ENCODE measurements around the gene GRIK3. TPM values are rescaled to one million over a fixed set of nuclear protein-coding genes. Genes with fewer than 3 reads are reported as not detected.

GRIK3 gene
- total RNA-seq, 2 experiments from 2014 or later: not detected

DNA sequence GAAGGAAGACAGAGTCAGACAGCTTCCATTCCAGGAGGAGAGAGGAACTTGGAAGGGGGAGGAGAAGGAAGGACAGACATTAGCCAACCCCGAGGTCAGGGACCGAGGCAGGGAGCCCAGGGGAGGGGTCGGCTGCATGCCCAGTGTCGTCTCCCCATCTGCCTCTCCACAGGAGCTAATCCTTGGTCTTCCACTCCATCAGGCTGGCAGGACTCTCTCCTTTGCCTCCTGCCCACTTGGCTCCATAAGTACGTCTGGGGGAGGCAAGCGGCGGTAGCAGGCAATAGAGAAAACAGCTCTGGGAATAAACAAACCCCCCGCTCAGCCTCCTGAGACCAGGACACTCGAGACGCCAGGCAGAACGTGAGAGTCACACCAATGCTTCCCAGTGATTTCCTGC is 71.3 kb downstream of the GRIK3 start:
- Mint-ChIP-seq H3K4me3 (no peak overlapping the region), H3K9me3 (no peaks in the 10 kb centered on the region), H3K27me3 (peaks cover 5% of the 10 kb centered on the region), H3K27ac (no peak overlapping the region), H3K4me1 (no peaks in the 10 kb centered on the region), H3K36me3 (no peaks in the 10 kb centered on the region)
- DNase-seq: no peak

DNA sequence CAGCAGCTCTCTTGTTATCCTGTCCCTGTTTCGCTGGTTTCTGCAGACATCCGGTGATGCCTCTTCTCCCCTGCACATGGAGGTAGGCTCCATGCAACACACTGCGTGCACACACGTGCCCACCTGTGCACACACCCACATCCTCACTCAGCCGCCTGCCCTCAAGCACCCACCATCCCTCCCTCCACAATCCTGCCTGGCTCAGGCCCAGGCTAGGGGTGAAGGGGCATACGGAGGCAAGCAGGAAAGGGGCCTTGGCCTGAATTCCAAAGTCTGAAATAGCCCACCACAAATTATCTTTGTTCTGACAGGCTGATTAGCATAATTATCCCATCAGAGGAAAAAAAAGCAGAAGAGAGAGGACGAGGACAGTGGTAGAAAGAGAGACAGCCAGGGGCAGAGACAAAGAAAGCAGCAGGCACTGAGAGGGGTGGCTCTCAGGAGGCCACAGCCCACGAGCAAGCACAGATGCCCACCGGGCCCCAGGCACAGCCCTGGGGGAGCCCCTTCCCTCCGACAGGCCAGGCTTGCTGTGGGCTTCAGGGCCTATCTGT is 73.2 kb downstream of the GRIK3 start:
- Mint-ChIP-seq H3K4me3 (no peak overlapping the region), H3K36me3 (no peaks in the 10 kb centered on the region), H3K27ac (no peak overlapping the region), H3K4me1 (no peaks in the 10 kb centered on the region), H3K27me3 (peaks cover 5% of the 10 kb centered on the region), H3K9me3 (no peaks in the 10 kb centered on the region)
- DNase-seq: no peak

DNA sequence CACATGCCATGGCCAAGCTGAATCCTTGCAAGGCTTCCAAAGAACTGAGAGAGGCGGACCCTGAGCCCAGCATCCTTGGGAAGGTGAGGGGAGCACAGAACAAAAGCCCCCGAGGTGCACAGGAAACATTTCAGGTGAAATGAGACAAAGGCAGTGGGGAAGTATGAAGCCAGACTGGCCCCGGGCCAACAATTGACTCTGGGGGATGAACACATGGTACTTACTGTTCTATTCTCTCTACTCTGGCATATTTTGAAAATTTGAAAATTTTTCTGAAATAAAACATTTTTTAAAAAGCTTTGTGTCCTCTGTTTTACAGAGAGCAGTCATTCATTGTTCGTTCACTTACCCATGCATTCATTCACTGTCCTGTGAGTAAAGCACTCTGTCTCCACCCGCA is 77.7 kb downstream of the GRIK3 start:
- peaks cover 14% of the 10 kb centered on the region for H3K27me3 Mint-ChIP-seq

DNA sequence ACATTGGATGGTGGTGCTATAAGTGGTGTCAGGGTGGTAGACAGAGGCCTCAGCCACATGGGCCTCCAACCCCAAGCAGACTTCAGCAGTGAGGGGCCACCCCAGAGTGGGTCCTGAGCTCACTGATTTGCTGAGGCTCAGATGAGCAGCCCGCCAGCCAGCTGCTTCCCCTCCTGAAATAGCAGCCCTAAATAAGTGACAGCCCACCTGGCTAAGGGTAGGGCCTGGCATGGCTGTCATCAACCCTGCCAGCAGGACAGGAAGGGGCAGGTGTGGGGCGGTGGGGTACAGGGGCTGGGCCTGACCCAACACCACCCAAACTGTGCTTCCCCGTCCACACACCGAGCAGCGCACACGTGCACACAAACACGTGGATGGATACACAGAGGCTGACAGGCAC is 79.3 kb downstream of the GRIK3 start:
- H3K36me3 Mint-ChIP-seq: no peaks in the 10 kb centered on the region
- H3K27me3 Mint-ChIP-seq: peaks cover 14% of the 10 kb centered on the region
- H3K27ac Mint-ChIP-seq: no peak overlapping the region
- H3K4me3 Mint-ChIP-seq: no peak overlapping the region
- H3K9me3 Mint-ChIP-seq: no peaks in the 10 kb centered on the region
- no peaks in the 10 kb centered on the region for H3K4me1 Mint-ChIP-seq
- DNase-seq: no peak

More for the DNA sequence above, 77.7 kb downstream of the GRIK3 start:
- DNase-seq: no peak
- Mint-ChIP-seq H3K36me3 (no peaks in the 10 kb centered on the region), H3K4me3 (no peak overlapping the region), H3K4me1 (no peaks in the 10 kb centered on the region), H3K27ac (no peak overlapping the region), H3K9me3 (no peaks in the 10 kb centered on the region)

DNA sequence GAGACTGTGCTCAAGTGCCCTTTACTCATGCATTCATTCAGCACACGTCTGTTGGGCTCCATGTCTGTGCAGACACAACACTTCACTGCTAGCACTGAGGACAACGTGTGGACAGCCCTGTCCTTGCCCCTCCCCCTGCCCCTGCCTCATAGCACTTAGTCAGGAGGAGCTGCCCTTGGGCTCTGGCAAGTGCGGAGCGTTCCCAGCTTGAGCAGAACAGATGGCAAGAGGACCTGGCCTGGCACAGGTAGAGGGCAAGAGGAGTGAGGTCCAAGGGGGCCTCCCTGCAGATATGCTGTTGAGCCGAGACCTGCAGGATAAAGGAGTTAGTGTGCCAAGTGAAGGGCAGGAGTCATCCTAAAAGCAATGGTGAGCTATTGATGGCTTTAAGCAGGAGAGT is 81.3 kb downstream of the GRIK3 start:
- Mint-ChIP-seq H3K27me3 (peaks cover 14% of the 10 kb centered on the region), H3K36me3 (no peaks in the 10 kb centered on the region), H3K4me3 (no peak overlapping the region), H3K9me3 (no peaks in the 10 kb centered on the region), H3K4me1 (no peaks in the 10 kb centered on the region), H3K27ac (no peak overlapping the region)
- no peak for DNase-seq

DNA sequence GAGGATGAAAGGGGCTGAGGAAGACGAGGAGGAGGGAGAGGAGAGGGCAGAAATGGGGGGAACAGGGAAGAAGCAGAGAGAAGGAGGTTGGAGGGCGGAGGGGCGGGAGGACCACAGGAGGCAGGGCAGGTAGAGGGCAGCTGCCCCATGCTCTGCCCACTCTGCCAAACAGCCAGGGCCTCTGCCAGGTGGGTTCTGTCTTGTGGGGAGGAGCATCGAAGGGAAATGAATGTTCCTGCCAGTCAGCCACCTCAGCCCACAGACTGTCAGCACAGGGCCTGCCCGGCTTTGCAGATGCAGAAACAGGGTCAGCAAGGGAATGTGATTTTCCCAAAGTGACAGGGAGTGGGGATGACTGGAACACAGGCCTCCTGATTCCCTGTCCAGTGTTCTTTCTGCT is 82.6 kb downstream of the GRIK3 start:
- Mint-ChIP-seq H3K4me1 (no peaks in the 10 kb centered on the region), H3K27ac (no peak overlapping the region)

DNA sequence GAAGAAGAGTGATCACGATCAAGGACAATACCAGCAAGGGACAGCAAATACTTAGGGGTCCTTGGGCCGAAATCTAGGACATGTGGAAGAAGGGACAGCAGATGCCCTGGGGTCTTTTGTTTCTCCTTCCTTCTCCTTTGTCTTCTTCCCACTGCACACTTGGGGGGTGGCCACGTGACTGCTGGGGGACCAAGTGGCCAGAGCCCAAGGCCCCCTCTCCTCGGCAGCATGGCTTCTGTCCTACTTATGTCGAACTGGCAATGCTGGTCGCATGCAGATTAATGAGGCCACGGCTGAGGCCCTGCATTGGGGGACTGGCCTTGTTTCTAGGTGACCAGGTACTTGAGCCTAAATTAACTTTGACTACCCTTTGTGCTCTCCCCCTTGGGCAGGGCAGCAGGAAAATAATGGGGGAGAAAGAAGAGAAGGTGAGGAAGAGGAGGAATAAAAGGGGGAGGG is 83.0 kb downstream of the GRIK3 start:
- Mint-ChIP-seq H3K36me3 (no peaks in the 10 kb centered on the region), H3K4me1 (no peaks in the 10 kb centered on the region), H3K27me3 (peaks cover 20% of the 10 kb centered on the region), H3K27ac (no peak overlapping the region), H3K4me3 (no peak overlapping the region), H3K9me3 (no peaks in the 10 kb centered on the region)
- no peak for DNase-seq

More for the DNA sequence above, 82.6 kb downstream of the GRIK3 start:
- no peaks in the 10 kb centered on the region for H3K36me3 Mint-ChIP-seq
- DNase-seq: no peak
- H3K9me3 Mint-ChIP-seq: no peaks in the 10 kb centered on the region
- no peak overlapping the region for H3K4me3 Mint-ChIP-seq
- peaks cover 20% of the 10 kb centered on the region for H3K27me3 Mint-ChIP-seq

DNA sequence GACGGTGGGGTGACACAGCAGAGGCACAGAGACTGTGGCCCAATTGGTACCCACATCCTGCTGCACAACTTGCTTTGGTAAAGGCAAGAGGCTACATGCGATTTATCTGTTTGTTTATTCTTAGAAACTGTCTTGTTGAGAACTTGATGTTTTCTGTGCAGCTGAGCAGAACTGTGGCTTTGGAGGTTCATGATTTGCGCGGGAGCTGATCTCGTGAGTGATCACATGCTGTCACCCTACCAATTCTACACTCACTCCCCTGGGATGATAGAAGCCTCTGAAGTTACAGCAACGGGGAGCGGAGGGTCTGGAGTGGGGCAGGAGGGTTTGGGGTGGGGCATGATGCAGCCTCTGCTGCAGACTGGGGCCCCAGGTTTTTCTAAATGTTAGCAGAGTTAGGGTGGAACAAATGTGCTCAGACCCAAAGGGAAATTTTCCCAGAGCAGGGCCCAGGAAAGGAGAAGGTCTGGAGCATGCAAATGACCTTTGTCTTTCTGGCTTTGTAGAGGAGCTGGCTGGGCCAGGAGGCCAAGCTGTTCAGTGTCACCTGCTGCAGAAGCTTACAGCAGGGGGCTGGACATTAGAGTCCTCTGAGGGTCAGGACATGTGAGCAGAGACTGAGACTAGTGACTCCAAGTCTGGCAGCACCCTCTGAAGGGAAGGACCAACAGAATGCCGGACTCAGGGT is 83.6 kb downstream of the GRIK3 start:
- Mint-ChIP-seq H3K4me1 (no peaks in the 10 kb centered on the region), H3K36me3 (no peaks in the 10 kb centered on the region), H3K4me3 (no peak overlapping the region), H3K27me3 (peaks cover 20% of the 10 kb centered on the region), H3K27ac (no peak overlapping the region), H3K9me3 (no peaks in the 10 kb centered on the region)
- no peak for DNase-seq

DNA sequence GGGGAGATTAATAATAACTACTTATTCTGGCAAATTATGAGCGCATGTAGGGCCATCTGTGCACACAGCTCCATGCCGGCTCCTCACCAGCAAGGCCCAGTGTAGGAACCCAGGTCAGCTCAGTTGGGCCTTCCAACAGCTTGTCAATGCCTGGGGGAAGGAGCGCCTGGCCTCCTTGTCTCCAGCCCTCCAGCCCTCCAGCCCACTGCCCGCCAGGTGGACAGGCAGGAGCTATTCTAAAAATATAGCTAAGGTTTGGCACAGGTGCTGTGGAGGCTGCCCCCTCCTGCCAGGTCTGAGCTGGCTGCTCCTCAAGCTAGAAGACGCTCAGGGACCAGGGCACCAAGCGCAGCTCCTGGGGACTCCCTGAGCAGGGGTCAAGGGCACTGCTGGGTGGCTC is 85.7 kb downstream of the GRIK3 start:
- no peaks in the 10 kb centered on the region for H3K36me3 Mint-ChIP-seq
- no peak overlapping the region for H3K4me3 Mint-ChIP-seq
- H3K27ac Mint-ChIP-seq: no peak overlapping the region
- H3K27me3 Mint-ChIP-seq: peaks cover 10% of the 10 kb centered on the region
- H3K4me1 Mint-ChIP-seq: no peaks in the 10 kb centered on the region
- H3K9me3 Mint-ChIP-seq: no peaks in the 10 kb centered on the region
- DNase-seq: no peak

DNA sequence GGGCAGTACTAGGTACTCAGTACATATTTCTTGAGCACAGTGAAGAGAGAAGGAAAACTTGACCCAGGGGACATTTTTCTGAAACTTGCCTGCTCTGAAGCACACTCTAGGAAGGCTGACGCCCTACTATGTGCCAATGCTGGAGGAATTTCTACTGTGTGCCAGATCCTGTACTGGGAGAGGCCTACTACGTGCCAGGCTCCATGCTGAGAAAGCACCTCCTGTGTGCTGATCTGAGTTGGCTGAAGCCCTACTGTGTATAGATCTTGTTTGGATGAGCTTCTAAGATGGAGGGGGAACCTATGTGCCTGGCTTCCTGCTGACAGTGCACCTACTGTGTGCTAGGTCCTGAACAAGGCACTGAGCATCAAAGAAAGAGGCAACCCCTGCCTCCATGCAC is 86.2 kb downstream of the GRIK3 start:
- no peak for DNase-seq
- H3K27me3 Mint-ChIP-seq: peaks cover 6% of the 10 kb centered on the region
- H3K9me3 Mint-ChIP-seq: no peaks in the 10 kb centered on the region
- H3K4me3 Mint-ChIP-seq: no peak overlapping the region
- no peaks in the 10 kb centered on the region for H3K4me1 Mint-ChIP-seq
- H3K27ac Mint-ChIP-seq: no peak overlapping the region
- no peaks in the 10 kb centered on the region for H3K36me3 Mint-ChIP-seq

DNA sequence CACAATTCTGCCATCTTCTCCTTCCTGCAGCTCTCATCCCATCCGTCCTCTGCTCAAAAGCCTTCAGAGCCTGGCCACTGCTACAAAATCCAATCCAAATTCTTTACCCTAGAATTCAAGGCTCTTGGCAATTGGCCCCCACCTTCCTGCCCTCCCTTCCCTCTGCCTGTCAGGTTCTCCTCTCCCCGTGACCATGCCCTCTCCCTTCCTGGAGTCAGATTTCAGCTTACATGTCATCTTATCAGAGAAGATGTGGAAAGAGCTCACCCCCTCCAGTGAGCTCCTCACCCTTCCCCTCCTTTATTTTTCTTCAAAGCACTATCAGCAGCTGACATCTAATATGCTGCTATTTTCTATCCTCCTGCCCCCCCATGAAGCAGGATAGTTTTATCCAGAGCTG is 86.9 kb downstream of the GRIK3 start:
- DNase-seq: no peak
- Mint-ChIP-seq H3K27ac (no peak overlapping the region), H3K4me3 (no peak overlapping the region), H3K36me3 (no peaks in the 10 kb centered on the region), H3K27me3 (peaks cover 5% of the 10 kb centered on the region), H3K4me1 (no peaks in the 10 kb centered on the region), H3K9me3 (no peaks in the 10 kb centered on the region)

DNA sequence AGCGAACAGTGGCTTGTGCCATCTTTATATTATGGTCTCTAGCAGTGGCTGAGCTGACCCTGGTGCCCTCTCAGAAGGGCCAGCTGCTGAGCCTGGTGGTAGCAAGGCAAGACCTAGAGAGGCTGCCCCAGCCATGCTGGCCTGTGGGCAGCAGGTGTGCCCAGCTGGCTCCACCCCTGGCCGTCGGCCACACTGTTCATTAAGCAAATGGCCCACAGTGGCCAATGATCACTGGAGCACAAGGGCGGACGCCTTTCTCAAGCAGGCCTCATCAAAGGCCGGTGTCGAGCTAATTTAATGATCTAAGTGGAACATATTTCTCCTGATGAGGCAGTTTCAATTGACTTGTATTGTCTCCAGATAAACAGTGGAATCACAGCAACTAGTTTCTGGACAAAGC is 89.4 kb downstream of the GRIK3 start:
- DNase-seq: no peak
- H3K36me3 Mint-ChIP-seq: no peaks in the 10 kb centered on the region
- no peak overlapping the region for H3K27ac Mint-ChIP-seq
- no peaks in the 10 kb centered on the region for H3K4me1 Mint-ChIP-seq
- H3K9me3 Mint-ChIP-seq: no peaks in the 10 kb centered on the region
- peaks cover 13% of the 10 kb centered on the region for H3K27me3 Mint-ChIP-seq
- H3K4me3 Mint-ChIP-seq: no peak overlapping the region

DNA sequence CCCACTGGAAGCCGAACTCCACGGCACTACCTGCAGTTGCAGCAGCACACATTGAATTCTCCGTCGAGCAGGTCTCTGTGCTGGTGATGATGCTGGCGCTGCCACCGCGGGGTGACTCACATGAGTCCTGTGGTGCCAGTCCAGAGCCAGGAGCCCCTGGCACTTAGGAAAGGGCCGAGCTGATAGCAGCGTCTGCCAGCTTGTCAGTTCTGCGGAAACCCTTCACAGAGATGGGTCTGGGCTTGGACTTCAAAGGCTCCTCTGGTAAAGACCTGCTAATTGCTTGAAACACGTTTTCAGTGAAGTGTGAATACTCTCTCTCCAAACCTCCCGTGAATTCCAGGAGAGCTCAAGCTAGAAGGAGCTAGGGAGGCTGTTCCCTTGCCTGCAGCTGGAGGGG is 92.2 kb downstream of the GRIK3 start:
- no peak for DNase-seq
- H3K27me3 Mint-ChIP-seq: peaks cover 12% of the 10 kb centered on the region

DNA sequence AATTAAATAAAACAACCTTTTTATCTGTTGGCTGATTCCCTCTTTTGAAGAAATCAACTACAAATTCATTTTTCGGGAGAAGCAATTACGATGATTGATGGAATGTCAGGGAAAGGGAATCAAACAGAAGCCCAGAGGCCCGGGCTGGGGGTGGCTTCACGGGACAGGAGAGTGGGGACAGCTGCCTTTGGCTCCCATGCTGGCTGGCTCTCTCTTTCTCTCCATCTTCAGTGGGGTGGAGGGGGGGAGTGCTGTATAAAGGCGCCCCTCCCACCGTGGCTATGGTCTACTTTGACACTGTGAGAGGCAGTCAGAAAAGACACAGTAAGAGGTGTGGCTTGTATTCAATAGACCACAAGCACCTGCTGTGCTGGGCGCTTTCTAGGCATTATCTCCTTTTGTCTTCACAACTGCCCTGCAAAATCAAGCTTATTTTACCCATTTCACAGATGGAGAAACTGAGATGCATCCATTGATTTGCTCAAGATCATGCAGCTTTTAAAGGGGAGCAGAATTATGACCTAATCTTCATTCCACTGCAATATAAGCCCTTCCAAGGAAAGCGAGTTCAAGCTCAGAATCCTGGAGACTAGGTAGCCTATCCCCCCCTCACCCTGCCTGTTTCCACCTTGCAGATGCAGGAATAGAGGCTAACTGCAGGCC is 92.9 kb downstream of the GRIK3 start:
- no peak for DNase-seq
- Mint-ChIP-seq H3K27ac (no peak overlapping the region), H3K27me3 (peaks cover 18% of the 10 kb centered on the region), H3K4me1 (no peaks in the 10 kb centered on the region), H3K4me3 (no peak overlapping the region), H3K9me3 (no peaks in the 10 kb centered on the region), H3K36me3 (no peaks in the 10 kb centered on the region)

More for the DNA sequence above, 92.2 kb downstream of the GRIK3 start:
- no peaks in the 10 kb centered on the region for H3K9me3 Mint-ChIP-seq
- no peaks in the 10 kb centered on the region for H3K4me1 Mint-ChIP-seq
- H3K4me3 Mint-ChIP-seq: no peak overlapping the region
- no peak overlapping the region for H3K27ac Mint-ChIP-seq
- no peaks in the 10 kb centered on the region for H3K36me3 Mint-ChIP-seq

DNA sequence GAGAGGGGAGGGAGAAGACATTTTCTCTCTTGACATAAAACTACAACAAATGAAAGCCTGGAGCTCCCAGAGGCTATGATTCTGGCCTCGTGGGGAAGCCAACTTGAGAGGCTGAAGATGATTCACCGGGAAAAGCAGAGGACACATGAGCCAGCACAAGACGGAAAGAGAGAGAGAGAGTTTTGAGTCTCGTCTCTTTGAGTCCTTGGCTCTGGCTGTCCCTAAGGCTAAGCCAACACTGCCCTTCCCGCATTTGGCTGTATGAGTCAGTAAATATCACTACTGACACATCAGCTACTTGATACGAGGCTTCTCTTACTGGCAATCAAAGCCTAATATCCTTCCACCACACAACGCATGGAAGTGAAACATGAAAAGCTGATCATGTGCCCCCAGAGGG is 95.5 kb downstream of the GRIK3 start:
- no peaks in the 10 kb centered on the region for H3K9me3 Mint-ChIP-seq
- no peak for DNase-seq
- H3K27ac Mint-ChIP-seq: no peak overlapping the region
- H3K36me3 Mint-ChIP-seq: no peaks in the 10 kb centered on the region
- peaks cover 26% of the 10 kb centered on the region for H3K27me3 Mint-ChIP-seq
- no peaks in the 10 kb centered on the region for H3K4me1 Mint-ChIP-seq
- H3K4me3 Mint-ChIP-seq: no peak overlapping the region

DNA sequence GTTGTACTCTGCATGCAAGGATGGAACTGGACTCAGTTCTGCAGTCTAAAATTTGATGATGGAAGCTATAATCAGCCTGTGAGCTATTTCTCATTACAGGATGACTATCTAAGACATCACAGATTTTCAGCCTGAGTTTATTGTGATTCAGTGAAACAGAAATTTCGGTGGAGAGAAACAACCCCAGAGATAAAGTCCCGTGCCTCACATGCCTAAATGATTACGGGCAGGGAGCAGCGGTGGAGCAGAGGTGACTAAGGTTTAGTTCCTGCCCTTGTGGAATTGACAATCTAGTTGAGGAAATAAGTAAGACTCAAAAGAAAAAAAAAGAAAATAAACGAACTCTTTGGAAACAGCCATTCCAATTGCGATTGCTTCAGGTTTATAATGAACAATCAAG is 96.9 kb downstream of the GRIK3 start:
- Mint-ChIP-seq H3K36me3 (no peaks in the 10 kb centered on the region), H3K4me3 (no peak overlapping the region), H3K27me3 (peaks cover 26% of the 10 kb centered on the region), H3K27ac (no peak overlapping the region), H3K4me1 (no peaks in the 10 kb centered on the region), H3K9me3 (no peaks in the 10 kb centered on the region)
- no peak for DNase-seq
